ENCODE measurements around the gene INVS.
A peak's percentile ranks its signal among the peaks of the same experiment; 100 is the strongest.
"Not testable (repeated sequence)": the region's sequence is repeated elsewhere in the genome, so short reads cannot be mapped to it uniquely, and the experiment has no call there.

Gene INVS, protein sequence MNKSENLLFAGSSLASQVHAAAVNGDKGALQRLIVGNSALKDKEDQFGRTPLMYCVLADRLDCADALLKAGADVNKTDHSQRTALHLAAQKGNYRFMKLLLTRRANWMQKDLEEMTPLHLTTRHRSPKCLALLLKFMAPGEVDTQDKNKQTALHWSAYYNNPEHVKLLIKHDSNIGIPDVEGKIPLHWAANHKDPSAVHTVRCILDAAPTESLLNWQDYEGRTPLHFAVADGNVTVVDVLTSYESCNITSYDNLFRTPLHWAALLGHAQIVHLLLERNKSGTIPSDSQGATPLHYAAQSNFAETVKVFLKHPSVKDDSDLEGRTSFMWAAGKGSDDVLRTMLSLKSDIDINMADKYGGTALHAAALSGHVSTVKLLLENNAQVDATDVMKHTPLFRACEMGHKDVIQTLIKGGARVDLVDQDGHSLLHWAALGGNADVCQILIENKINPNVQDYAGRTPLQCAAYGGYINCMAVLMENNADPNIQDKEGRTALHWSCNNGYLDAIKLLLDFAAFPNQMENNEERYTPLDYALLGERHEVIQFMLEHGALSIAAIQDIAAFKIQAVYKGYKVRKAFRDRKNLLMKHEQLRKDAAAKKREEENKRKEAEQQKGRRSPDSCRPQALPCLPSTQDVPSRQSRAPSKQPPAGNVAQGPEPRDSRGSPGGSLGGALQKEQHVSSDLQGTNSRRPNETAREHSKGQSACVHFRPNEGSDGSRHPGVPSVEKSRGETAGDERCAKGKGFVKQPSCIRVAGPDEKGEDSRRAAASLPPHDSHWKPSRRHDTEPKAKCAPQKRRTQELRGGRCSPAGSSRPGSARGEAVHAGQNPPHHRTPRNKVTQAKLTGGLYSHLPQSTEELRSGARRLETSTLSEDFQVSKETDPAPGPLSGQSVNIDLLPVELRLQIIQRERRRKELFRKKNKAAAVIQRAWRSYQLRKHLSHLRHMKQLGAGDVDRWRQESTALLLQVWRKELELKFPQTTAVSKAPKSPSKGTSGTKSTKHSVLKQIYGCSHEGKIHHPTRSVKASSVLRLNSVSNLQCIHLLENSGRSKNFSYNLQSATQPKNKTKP

DNA sequence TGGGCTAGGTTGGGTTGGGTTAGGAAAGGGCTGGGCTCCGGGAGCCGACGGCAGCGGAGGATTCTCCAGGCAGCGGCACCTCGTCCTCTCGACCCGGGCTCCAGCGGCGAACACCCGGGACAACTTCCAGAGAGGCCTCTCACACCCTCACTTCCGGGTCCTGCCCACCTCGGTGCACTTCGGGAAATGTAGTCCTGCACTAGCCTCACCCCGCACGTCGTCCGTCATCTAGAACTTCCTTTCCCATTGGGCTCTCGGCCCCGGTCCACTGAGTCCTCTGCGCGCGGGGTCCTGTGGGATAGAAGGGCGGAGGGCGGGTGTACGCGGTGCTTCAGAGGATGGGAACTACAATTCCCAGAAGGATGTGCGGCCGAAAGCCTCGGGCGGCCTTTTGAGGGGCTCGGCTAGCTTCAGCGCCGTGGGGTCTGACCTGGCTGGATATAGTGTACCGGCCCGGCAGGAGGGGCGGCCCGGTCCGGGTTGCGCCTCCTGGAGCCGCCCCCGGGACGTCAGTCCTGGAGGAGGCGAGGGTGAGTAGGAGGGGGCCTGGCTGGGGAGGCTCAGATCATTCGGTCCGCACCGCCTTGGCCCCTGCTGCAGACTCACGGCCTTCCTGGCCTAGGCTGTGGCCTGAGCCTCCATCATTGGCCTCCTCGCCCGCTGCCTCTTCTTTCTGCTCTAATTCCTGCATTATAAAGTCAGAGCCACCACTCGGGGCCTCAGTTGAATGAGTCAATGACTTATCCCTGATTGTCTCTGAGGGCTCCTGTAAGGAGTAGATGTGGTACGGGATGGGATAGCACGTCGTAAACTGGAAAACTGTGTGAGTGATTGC is at the start of gene INVS, which contains the start of gene ERP44:
INVS (plus strand) TSS at position 357 of the 835 bp plus-strand sequence. CDS start 5,279 bp downstream, outside the sequence.
ERP44 (minus strand) TSS at position 114 of the 835 bp plus-strand sequence. CDS start 160 bp downstream, outside the sequence.
- DNase-seq = peak; percentile 95 to 97

DNA sequence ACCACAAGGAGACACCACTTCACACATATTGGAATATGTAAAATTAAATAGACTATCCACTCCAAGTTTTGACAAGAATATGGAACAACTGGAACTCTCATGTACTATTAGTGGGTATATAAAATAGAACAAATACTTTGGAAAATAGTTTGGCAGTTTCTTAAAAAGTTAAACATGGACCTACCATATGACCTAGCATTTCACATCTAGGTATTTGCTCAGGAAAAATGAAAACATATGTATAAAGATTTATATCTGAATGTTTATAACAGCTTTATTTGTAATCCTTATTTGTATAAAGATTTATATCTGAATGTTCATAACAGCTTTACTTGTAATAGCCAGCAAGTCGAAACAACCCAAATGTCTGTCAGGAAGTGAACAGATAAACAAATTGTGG is 49.5 kb upstream of the INVS start:
- DNase-seq = no peak

DNA sequence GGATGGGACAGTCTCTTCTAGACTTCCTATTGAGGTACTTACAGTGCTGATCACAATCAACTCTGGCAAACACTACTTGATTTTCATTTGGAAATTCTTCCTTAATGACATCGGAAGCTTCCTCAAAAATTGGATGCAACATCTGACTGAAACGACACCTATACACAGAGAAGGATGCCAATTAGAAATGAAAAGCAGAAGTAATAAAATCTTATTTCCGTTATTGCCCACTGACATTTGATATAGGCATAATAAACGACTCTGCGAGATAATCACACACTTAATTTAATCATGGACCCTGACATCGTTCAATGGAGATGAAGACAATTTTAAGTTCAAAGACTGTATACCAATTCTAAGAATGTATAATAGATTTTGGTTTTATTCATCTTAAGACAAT is 46.7 kb upstream of the INVS start:
- DNase-seq = no peak

DNA sequence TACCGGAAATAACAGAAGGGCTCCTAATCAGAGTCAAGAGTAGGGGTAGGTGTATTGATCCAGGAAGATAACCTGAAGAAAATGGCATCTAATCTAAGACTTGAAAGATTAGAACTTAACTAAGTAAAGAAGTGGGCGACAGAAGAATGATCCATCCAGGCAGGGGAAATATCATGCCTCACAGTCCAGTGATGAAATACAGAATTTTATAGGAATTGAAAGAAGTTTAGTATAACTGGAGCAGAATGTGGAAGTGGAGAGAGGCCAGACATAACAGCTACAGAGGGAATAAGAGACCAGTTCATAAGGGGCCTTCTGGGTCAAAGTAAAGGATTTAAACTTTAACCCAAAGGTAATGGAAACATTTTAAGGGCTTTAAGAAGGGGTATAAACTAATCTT is 42.5 kb upstream of the INVS start:
- DNase-seq = no peak

DNA sequence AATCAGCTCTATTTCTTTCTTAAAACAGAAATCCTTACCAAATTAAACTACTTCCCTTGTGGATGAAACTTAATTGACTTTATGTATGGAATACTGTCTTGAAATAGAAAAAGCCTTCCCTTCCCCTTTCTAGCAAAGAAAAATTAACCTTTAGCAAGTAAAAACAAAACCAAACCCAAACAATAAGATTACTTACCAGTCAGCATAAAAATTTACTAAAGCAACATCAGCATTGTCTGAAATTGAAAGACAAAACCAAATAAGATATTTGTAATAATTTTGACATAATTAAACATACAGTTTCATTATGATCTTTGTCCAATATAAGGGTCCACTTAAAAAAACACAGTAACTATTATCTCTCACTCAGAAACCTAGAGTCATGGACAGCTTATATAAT is 41.4 kb upstream of the INVS start:
- DNase-seq = no peak

DNA sequence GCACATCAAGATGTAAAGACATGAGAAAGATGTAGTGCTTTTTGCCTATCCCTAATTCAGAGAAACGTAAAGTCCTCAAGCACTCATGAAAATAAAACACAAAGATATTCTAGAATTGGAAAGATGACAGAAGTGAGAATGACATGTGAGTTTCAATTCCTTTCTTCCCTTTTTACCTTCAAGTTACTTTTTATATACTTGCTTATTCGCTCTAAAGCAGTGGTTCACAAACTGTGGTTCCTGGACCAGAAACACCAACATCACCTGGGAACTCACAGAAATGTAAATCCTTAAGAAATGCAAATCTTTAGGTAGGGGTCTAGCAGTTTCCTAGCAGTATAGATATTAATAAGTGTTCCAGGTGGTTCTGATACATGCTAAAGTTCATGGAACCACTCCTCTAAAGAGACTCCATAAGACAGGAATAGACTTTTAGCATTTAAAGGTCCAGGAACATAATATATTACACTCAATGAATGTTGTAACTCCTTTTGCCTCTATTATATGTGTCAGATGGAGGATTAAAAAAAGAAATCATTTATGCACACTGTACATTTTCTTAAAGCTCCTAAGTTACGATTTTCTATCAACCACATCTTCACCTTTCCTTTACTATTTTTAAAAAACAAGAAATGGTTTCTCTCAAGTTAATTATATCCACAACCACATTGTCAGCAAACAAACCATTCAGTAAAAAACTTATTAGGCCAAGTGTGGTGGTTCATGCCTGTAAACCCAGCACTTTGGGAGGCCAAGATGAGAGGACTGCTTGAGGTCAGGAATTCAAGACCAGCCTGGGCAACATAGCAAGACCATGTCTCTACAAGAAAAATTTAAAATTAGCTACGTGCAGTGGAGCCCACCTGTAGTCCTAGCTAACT is 40.1 kb upstream of the INVS start:
- no peak for DNase-seq

DNA sequence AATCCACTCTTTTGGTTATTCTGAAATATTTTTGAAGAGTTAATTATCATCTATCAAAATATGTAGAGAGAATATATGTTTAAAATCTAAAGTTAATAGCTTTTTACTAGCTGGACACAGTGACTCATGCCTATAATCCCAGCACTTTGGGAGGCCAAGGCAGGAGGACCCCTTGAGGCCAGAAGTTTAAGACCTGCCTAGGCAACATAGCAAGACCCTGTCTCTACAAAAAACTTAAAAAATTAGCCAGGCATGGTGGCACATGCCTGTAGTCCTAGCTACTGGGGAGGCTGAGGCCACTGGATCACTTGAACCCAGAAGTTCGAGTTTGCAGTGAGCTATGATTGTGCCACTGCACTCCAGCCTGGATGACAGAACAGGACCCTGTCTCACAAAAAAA is 36.4 kb upstream of the INVS start:
- not testable (repeated sequence) for DNase-seq

DNA sequence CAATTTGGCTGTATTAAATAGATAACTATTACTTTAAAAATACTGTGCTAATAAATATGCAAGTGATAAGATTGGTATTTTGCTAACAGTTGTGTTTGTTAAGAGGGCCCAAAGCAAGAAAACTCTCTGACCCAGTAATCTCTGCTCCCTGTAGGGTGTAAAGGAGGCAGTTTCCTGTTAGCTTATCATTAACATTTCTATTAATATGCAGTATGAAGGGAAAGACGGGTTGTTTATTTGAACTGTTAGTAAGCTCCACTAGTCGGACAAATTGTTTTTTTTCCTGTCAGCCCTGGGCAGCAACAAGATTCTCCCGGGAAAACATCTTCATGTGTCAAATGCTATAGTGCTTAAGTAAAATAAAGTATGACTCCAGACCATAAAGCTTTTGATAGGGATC is 35.9 kb upstream of the INVS start:
- DNase-seq = no peak

DNA sequence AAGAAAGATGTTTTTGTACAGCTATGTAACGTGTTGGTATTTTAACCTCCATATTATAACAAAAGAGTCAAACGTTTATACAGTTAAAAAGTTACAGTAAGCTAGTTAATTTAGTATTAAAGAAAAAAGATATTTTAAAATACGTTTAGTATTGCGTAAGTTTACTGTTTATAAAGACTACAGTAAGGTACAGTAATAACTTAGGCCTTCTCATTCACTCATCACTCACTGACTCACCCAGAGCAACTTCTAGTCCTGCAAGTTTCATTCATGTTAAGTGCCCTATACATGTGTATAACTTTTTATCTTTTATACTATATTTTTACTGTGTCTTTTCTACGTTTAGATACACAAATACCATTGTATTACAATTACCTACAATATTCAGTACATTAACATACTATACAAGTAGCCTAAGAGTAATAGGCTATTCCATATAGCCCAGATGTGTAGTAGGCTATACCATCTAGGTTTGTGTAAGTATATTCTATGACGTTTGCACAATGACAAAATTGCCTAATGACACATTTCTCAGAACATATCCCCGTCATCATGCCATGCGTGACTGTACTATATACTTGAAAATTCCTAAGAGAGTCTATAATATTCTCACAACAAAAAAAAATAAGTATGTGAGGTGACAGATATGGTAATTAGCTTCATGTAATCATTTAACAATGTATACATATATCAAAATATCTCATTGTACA is 34.0 kb upstream of the INVS start:
- no peak for DNase-seq

DNA sequence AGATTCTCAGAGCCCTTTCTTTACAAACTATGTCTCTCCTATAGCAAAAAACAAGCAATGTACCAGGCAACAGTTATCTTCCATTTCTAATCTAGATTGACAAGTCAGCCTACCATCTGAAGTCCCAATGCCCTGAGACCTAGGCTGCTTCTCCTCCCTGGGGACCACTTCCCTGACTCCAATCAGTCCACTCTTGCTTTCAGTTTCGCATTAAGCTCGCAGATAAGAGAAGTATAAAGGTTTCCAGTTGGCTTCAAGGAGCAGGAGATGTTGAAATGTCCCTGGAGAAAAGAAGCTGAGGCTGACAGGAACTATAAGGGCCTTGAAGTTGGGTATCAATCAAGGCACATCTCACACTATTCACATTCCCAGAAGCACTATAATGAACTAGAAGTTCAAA is 32.5 kb upstream of the INVS start:
- DNase-seq = no peak

DNA sequence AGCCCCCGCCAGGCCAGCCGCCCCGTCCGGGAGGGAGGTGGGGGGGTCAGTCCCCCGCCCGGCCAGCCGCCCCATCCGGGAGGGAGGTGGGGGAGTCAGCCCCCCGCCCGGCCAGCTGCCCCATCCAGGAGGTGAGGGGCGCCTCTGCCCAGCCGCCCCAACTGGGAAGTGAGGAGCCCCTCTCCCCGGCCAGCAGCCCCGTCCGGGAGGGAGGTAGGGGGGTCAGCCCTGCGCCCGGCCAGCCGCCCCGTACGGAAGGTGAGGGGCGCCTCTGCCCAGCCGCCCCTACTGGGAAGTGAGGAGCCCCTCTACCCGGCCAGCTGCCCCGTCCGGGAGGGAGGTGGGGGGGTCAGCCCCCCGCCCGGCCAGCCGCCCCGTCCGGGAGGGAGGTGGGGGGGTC is 31.1 kb upstream of the INVS start:
- DNase-seq = not testable (repeated sequence)

DNA sequence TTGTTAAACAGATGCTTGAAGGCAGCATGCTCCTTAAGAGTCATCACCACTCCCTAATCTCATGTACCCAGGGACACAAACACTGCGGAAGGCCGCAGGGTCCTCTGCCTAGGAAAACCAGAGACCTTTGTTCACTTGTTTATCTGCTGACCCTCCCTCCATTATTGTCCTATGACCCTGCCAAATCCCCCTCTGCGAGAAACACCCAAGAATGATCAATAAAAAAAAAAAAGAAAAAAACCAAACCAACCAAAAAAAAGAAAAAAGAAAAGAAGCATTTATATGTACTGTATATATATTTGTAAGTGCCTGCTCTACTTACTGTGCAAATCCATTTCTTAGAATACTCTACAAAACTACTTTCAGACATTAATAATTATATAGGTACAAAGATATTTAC is 30.0 kb upstream of the INVS start:
- DNase-seq = not testable (repeated sequence)

DNA sequence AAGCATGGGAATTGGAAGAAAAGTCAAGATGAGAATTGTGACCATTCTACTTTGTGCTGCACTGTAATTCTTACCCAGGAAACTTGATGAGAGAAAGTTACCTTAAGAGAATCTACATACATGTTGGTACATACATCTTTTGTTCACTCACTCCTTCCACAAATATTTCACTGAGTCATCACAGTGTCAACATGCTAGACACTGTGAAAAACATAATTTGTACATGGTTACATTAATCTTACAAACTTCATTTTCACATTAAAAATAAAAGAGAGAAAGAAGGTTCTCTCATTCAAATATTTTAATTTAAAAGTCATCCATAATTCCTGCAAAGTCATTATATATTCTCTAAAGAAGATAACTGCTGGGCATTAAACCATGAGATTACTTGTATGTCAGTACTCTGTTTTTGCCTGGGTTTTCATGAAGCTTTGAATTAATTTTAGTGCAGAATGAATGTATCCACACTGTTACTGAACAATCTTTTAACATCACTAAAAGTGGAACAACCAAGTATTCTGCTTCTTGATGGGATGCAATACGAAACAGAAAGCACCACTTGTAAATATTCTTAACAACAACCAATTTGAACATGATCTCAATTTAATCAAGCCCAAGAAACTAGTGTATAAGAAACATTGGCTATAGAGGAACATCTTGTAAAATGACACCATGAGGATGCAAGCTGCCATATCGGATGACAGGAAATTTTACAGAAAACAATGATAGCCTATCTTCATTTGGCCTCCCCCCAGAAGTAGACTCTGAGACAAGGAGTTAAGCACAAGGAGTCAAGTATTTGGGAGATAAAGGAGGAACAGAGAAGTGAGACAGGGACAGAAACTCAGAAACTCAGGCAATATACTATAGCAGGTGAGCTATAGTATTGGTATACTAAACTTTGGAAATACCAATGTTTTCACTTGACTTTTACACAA is 28.7 kb upstream of the INVS start:
- no peak for DNase-seq

DNA sequence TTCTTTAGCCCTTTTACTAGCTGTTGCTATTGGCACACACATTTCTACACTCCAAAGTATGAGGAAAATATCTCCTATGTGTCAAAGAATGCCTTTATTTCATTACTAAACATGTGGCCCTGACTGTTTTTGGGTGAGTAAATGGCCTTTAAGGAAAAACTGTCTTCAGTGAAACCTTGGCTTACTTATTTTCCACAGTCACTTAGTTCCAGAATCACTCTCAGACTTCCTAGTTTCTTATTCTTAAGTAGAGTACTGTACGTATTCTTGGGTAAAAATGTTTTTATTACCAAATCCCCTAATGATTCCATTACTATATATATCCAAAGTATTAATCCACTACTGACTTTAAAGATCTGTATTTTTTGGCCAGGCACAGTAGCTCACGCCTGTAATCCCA is 27.8 kb upstream of the INVS start:
- no peak for DNase-seq

DNA sequence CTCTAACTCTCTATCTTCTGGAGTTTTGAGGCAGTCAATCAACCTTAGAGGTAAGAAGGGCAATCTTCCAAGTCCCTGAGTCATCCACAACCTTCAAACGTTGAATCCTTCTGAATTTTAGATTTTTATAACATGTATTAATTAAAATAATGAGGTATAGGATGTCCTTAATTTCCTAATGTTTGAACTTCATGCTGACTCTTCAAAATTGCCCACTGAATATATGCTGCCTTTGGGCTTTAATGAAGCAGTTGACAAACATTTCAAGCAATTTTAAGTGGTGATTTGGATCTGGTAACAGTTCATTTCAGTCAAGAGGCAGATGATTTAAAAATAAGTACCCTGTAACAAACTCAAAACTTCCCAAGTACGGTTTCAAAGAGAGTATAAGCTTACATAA is 26.2 kb upstream of the INVS start:
- DNase-seq = no peak

DNA sequence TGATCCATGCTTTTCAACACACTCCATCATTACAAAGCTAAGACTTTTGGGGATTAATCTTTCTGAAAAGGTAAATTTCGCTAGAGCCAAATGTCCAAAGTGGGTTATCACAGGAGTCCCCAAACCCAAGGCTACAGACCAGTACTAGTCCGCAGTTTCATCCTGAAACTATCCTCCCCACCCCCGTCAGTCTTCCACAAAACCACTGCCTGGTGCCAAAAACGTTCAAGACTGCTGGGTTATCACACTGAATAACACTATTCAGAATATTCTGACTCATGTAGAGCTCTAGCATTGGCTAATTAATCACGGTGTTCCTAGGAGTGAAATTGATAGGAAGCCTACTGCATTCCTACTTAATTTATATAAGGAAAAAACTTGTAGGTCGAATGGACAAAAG is 24.9 kb upstream of the INVS start:
- no peak for DNase-seq

DNA sequence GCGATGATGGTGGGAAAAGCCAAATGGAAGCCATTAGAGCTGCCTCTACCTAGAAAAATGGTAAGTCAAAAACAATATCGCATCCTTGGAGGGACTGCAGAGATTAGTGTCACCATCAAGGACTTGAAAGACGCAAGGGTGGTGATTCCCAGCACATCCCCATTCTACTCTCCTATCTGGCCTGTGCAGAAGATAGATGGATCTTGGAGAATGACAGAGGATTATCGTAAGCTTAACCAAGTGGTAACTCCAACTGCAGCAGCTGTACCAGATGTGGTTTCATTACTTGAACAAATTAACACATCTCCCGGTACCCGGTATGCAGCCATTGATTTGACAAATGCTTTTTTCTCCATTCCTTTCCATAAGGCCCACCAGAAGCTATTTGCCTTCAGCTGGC is 24.1 kb upstream of the INVS start:
- no peak for DNase-seq

DNA sequence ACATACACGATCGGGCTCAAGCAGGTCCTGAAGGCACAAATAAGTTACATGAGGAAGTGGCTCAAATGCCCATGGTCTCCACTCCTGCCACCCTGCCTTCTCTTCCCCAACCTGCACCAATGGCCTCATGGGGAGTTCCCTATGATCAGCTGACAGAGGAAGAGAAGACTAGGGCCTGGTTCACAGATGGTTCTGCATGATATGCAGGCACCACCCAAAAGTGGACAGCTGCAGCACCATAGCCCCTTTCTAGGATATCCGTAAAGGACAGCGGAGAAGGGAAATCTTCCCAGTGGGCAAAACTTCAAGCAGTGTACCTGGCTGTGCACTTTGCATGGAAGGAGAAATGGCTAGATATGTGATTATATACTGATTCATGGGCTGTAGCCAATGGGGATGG is 22.8 kb upstream of the INVS start:
- not testable (repeated sequence) for DNase-seq

DNA sequence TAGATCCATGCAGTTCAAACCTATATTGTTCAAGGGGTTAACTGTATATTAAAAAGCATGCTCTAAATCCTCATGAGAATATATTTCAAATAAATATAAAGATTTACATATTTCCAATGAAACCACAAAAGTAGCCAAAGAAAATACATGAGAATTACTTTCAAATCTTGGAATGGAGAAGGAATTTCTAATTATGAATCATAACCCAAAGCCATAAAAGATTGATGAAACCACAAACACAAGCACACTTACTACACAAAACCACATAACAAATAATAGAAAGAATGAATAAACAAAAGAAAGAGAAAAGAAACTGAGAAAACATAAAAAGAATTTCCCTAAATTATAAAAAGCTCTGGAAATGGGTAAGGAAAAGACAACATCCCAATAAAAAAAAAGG is 16.3 kb upstream of the INVS start:
- DNase-seq = no peak

All from activated CD4-positive, alpha-beta T cell treated with anti-CD3 and anti-CD28 coated beads for 4 hours (primary cell).